ENCODE measurements around the gene DNAJC10. TPM values are rescaled to one million over a fixed set of nuclear protein-coding genes. Genes with fewer than 3 reads are reported as not detected.

DNAJC10 gene
- polyA plus RNA-seq, 1 experiment: 22.6 TPM

DNA sequence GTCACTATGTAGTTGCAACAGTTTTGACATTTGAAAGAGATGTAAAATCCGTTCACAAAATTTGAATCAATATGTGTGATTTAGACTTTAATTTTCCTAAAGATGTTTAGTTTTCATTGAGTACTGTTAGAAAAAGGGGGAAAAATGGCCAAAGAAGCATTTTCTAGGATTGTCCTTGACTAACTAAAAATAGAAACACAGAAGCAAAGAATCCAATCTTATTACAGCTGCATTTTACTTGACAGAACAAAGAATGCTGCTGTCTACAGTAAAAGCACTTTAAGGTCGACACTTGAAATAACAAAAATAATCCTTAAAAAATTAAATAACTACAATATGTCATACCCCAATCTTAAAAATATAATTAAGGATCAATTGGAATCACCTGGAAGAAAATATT, 101.5 kb downstream of the DNAJC10 start:
- TF ChIP-seq, protein P1, sequence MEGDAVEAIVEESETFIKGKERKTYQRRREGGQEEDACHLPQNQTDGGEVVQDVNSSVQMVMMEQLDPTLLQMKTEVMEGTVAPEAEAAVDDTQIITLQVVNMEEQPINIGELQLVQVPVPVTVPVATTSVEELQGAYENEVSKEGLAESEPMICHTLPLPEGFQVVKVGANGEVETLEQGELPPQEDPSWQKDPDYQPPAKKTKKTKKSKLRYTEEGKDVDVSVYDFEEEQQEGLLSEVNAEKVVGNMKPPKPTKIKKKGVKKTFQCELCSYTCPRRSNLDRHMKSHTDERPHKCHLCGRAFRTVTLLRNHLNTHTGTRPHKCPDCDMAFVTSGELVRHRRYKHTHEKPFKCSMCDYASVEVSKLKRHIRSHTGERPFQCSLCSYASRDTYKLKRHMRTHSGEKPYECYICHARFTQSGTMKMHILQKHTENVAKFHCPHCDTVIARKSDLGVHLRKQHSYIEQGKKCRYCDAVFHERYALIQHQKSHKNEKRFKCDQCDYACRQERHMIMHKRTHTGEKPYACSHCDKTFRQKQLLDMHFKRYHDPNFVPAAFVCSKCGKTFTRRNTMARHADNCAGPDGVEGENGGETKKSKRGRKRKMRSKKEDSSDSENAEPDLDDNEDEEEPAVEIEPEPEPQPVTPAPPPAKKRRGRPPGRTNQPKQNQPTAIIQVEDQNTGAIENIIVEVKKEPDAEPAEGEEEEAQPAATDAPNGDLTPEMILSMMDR (IDR thresholded peaks at IDR 0.05; ENCODE audit: insufficient read depth, low read depth, low read length): no peak
- H3K27me3 ChIP-seq (ENCODE audit: control insufficient read depth, insufficient read depth, low read length): peaks cover 2% of the 10 kb centered on the region; the same call in 1 of the 2 replicates
- no peak for DNase-seq (ENCODE audit: low read depth)
- H3K4me3 ChIP-seq (ENCODE audit: low read depth, low read length): no peak overlapping the region
- ChIA-PET CTCF (interaction anchor here (1.3 kb wide), 1 partner anchor 13 kb away, joined by 3 read pairs; no protein-coding TSS in a partner anchor), POLR2A (interaction anchor here (0.6 kb wide), 1 partner anchor 111 kb away, joined by 3 read pairs; no protein-coding TSS in a partner anchor)
- H3K36me3 ChIP-seq (ENCODE audit: control insufficient read depth, insufficient read depth, low read length): no peaks in the 10 kb centered on the region

DNA sequence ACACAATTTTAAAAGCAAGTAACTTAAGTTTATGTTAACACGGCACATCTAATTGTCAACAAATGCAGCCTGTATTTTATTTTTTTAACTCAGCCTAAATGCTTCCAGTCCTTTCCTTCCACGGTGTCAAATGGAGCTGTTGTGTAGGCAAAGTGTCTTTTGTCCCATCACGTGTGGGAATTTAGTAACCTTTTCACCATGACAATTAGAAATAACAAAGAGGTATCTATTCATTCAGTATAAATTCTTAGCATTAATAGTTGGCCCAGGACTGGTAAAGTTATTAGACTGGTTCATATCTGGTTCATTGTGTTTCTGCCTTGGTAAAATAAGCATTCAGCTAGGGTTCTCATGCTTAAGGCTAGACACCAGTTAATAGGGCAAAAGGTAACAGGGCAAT, 102.4 kb downstream of the DNAJC10 start:
- POLR2A ChIA-PET: no interaction called here
- TF ChIP-seq, protein P1 (IDR thresholded peaks at IDR 0.05; ENCODE audit: insufficient read depth, low read depth, low read length): no peak
- H3K27me3 ChIP-seq (ENCODE audit: control insufficient read depth, insufficient read depth, low read length): peaks cover 2% of the 10 kb centered on the region; the same call in 1 of the 2 replicates

DNA sequence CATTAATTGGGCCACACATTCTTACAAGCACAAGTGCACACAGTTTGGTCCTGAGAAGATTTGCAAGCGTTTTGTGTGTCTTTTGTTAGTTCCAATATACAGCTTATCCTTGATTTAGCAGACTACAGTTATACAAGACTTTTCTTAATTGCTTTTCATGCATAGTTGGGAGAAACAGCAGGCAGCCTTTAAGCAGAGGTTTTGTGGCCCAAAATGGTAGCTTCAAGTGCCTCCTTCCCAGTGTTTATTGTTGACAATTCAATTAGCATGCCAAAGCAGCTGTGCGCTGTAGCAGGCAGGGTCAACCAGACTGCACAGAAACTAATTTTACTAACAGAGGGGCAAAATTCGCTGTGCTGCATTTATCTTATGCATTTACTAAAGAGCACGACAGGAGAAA, 102.9 kb downstream of the DNAJC10 start:
- CTCF ChIA-PET: interaction anchor here (0.6 kb wide), 1 partner anchor 26 kb away, joined by 4 read pairs; no protein-coding TSS in a partner anchor
- Histone ChIP-seq H3K36me3 (ENCODE audit: control insufficient read depth, insufficient read depth, low read length) (no peaks in the 10 kb centered on the region), H3K4me3 (ENCODE audit: low read depth, low read length) (no peak overlapping the region), H3K27me3 (ENCODE audit: control insufficient read depth, insufficient read depth, low read length) (peaks cover 2% of the 10 kb centered on the region; the same call in 1 of the 2 replicates)
- no peak for DNase-seq (ENCODE audit: low read depth)
- TF ChIP-seq, protein P1 (IDR thresholded peaks at IDR 0.05; ENCODE audit: insufficient read depth, low read depth, low read length): no peak
- POLR2A ChIA-PET: no interaction called here

More for the DNA sequence above, 102.4 kb downstream of the DNAJC10 start:
- Histone ChIP-seq H3K36me3 (ENCODE audit: control insufficient read depth, insufficient read depth, low read length) (no peaks in the 10 kb centered on the region), H3K4me3 (ENCODE audit: low read depth, low read length) (no peak overlapping the region)
- CTCF ChIA-PET: interaction anchor here (1.3 kb wide), 1 partner anchor 14 kb away, joined by 3 read pairs; no protein-coding TSS in a partner anchor
- DNase-seq (ENCODE audit: low read depth): no peak

DNA sequence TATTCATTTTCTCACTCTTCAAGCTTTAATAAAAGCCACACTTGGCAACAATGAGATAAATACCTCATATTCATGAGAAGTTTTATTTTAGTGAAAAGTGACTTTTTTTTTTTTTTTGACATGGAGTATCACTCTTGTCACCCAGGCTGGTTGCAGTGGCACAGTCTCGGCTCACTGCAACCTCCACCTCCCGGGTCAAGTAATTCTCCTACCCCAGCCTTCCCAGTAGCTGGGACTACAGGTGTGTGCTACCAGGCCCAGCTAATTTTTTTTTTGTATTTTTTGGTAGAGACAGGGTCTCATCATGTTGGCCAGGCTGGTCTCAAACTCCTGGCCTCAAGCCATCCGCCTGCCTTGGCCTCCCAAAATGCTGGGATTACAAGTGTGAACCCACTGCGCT, 103.4 kb downstream of the DNAJC10 start:
- POLR2A ChIA-PET: no interaction called here
- H3K4me3 ChIP-seq (ENCODE audit: low read depth, low read length): no peak overlapping the region
- H3K36me3 ChIP-seq (ENCODE audit: control insufficient read depth, insufficient read depth, low read length): no peaks in the 10 kb centered on the region
- CTCF ChIA-PET: interaction anchor here (0.6 kb wide), 1 partner anchor 27 kb away, joined by 4 read pairs; no protein-coding TSS in a partner anchor
- H3K27me3 ChIP-seq (ENCODE audit: control insufficient read depth, insufficient read depth, low read length): peaks cover 2% of the 10 kb centered on the region; the same call in 1 of the 2 replicates
- DNase-seq (ENCODE audit: low read depth): no peak
- TF ChIP-seq, protein P1 (IDR thresholded peaks at IDR 0.05; ENCODE audit: insufficient read depth, low read depth, low read length): no peak

DNA sequence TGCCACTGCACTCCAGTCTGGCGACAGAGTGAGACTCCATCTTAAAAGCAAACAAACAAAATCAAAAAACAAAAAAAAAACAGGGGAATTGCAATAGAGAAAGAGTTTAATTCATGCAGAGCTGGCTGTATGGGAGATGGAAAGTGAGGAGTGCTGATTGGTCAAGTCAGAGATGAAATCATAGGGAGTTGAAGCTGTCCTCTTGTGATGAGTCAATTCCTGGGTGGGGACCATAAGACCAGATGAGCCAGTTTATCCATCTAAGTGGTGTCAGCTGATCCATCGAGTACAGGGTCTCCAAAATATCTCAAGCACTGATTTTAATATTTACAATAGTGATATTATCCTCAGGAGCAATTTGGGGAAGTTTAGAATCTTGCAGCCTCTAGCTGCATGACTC, 105.1 kb downstream of the DNAJC10 start:
- Histone ChIP-seq H3K36me3 (ENCODE audit: control insufficient read depth, insufficient read depth, low read length) (no peaks in the 10 kb centered on the region), H3K4me3 (ENCODE audit: low read depth, low read length) (no peak overlapping the region), H3K27me3 (ENCODE audit: control insufficient read depth, insufficient read depth, low read length) (no peaks in the 10 kb centered on the region)
- no peak for DNase-seq (ENCODE audit: low read depth)
- ChIA-PET CTCF (no interaction called here), POLR2A (no interaction called here)
- TF ChIP-seq, protein P1 (IDR thresholded peaks at IDR 0.05; ENCODE audit: insufficient read depth, low read depth, low read length): no peak
